Neural progenitor cell (in vitro differentiated cells): ENCODE results near the gene SUN5. TPM values are rescaled to one million over a fixed set of nuclear protein-coding genes. Genes with fewer than 3 reads are reported as not detected.

Experiments
- DNase-seq: peaks from one replicate; pipeline ENCODE4 v3.0.0-alpha.2; 2016; ENCODE audit warnings: low spot score
- H2AFZ ChIP-seq: fragments of 200-600 bp; sonication (generic); replicated peaks from 2 replicates; pipeline ENCODE4 v1.6.1; 2016; ENCODE audit warnings: antibody characterized with exemption
- H3F3A ChIP-seq: fragments of 200-600 bp; sonication (generic); 2 replicates; pipeline ENCODE4 v1.6.1; 2016; ENCODE audit warnings: antibody characterized with exemption, low read depth
- H3K27ac ChIP-seq: fragments of 200-600 bp; sonication (generic); 2 replicates; pipeline ENCODE4 v1.5.1; 2016; ENCODE audit warnings: mild to moderate bottlenecking
- H3K27me3 ChIP-seq: fragments of 200-600 bp; sonication (generic); 2 replicates; pipeline ENCODE4 v1.6.1; 2016; ENCODE audit warnings: mild to moderate bottlenecking, moderate library complexity
- H3K36me3 ChIP-seq: fragments of 200-600 bp; sonication (generic); 2 replicates; pipeline ENCODE4 v1.5.1; 2016
- H3K4me1 ChIP-seq: fragments of 200-600 bp; sonication (generic); 2 replicates; pipeline ENCODE4 v1.6.1; 2016; ENCODE audit warnings: mixed run types
- H3K4me2 ChIP-seq: fragments of 200-600 bp; sonication (generic); 2 replicates; pipeline ENCODE4 v1.6.1; 2016
- H3K4me3 ChIP-seq: fragments of 200-600 bp; sonication (generic); 2 replicates; pipeline ENCODE4 v1.5.1; 2016
- H3K79me2 ChIP-seq: fragments of 200-600 bp; sonication (generic); 2 replicates; pipeline ENCODE4 v1.6.1; 2016; ENCODE audit warnings: low read depth
- H3K9ac ChIP-seq: fragments of 200-600 bp; sonication (generic); 2 replicates; pipeline ENCODE4 v1.6.1; 2016
- H3K9me3 ChIP-seq: fragments of 200-600 bp; sonication (generic); 2 replicates; pipeline ENCODE4 v1.5.1; 2016; ENCODE audit warnings: low read depth
- H4K20me1 ChIP-seq: fragments of 200-600 bp; sonication (generic); 2 replicates; pipeline ENCODE4 v1.6.1; 2016; ENCODE audit warnings: low read depth
- H3K27ac Mint-ChIP-seq: 3 replicates; pipeline ENCODE4 v1.8.0; 2021; ENCODE audit warnings: mixed read lengths
- H3K27me3 Mint-ChIP-seq: 2 replicates; pipeline ENCODE4 v1.8.0; 2022; ENCODE audit warnings: low read depth, mild to moderate bottlenecking, inconsistent platforms, moderate library complexity, mixed read lengths; ENCODE audit not compliant: insufficient read depth
- H3K36me3 Mint-ChIP-seq: 3 replicates; pipeline ENCODE4 v1.8.0; 2021; ENCODE audit warnings: mixed read lengths
- H3K4me1 Mint-ChIP-seq: 3 replicates; pipeline ENCODE4 v1.8.0; 2021; ENCODE audit warnings: mixed read lengths
- H3K4me3 Mint-ChIP-seq: 3 replicates; pipeline ENCODE4 v1.8.0; 2021; ENCODE audit warnings: mild to moderate bottlenecking, moderate library complexity, mixed read lengths
- H3K9me3 Mint-ChIP-seq: 3 replicates; pipeline ENCODE4 v1.8.0; 2020; ENCODE audit warnings: mixed read lengths
- CTCF ChIP-seq: fragments of 200-600 bp; sonication (generic); IDR thresholded peaks from 2 replicates; pipeline ENCODE4 v1.5.1; 2017; ENCODE audit warnings: antibody characterized with exemption, mild to moderate bottlenecking
- EZH2 ChIP-seq: fragments of 200-600 bp; sonication (generic); IDR thresholded peaks from 2 replicates; pipeline ENCODE4 v1.6.1; 2017; ENCODE audit warnings: antibody characterized with exemption, mild to moderate bottlenecking, moderate library complexity
- EZH2phosphoT487 ChIP-seq: fragments of 200-600 bp; sonication (generic); IDR thresholded peaks from 2 replicates; pipeline ENCODE4 v1.6.1; 2017; ENCODE audit warnings: antibody characterized with exemption
- total RNA-seq: library from RNA; depleted of rRNA; stranded (reverse); fragments of >200 nt; gene quantifications from 2 replicates; pipeline ENCODE4 v1.2.3, GENCODE V29; 2015; ENCODE audit warnings: low replicate concordance

Gene SUN5
- total RNA-seq, 1 donor from 2014 or later: not detected

- Histone ChIP-seq H3K27ac (no peak overlapping the region), H3K4me3 (no peak overlapping the region), H4K20me1 (no peaks in the 10 kb centered on the region), H3K79me2 (no peaks in the 10 kb centered on the region), H3K27me3 (peaks cover 24% of the 10 kb centered on the region), H3K4me2 (no peak overlapping the region), H2AFZ (no peak overlapping the region), H3K4me1 (no peaks in the 10 kb centered on the region), H3K36me3 (no peaks in the 10 kb centered on the region), H3F3A (no peaks in the 10 kb centered on the region), H3K9me3 (no peaks in the 10 kb centered on the region), H3K9ac (no peak overlapping the region)
- DNase-seq: no peak
- Mint-ChIP-seq H3K27me3 (peaks cover 7% of the 10 kb centered on the region), H3K4me3 (no peak overlapping the region), H3K27ac (no peak overlapping the region), H3K9me3 (no peaks in the 10 kb centered on the region), H3K36me3 (no peaks in the 10 kb centered on the region), H3K4me1 (no peaks in the 10 kb centered on the region)
- TF ChIP-seq EZH2 (no peak), CTCF (no peak), EZH2phosphoT487 (no peak)
These were observed 22.8 kb upstream of the SUN5 start for GRCh38 chr20:33026779-33027759.

GRCh38 chr20:33026072-33026778 lies 22.0 kb upstream of the SUN5 start:
- no peaks in the 10 kb centered on the region for H3K79me2 ChIP-seq
- Mint-ChIP-seq H3K36me3 (no peaks in the 10 kb centered on the region), H3K27ac (no peak overlapping the region), H3K9me3 (no peaks in the 10 kb centered on the region), H3K4me3 (no peak overlapping the region), H3K4me1 (no peaks in the 10 kb centered on the region), H3K27me3 (peaks cover 7% of the 10 kb centered on the region)
- no peak overlapping the region for H3K27ac ChIP-seq
- no peaks in the 10 kb centered on the region for H3K4me1 ChIP-seq
- no peak overlapping the region for H3K4me2 ChIP-seq
- no peak for DNase-seq
- TF ChIP-seq EZH2phosphoT487 (no peak), EZH2 (no peak), CTCF (no peak)
- H4K20me1 ChIP-seq: no peaks in the 10 kb centered on the region
- H2AFZ ChIP-seq: no peak overlapping the region
- no peaks in the 10 kb centered on the region for H3K9me3 ChIP-seq
- no peak overlapping the region for H3K9ac ChIP-seq
- H3K36me3 ChIP-seq: no peaks in the 10 kb centered on the region
- H3F3A ChIP-seq: no peaks in the 10 kb centered on the region
- no peak overlapping the region for H3K4me3 ChIP-seq
- peaks cover 24% of the 10 kb centered on the region for H3K27me3 ChIP-seq

- Mint-ChIP-seq H3K27ac (no peak overlapping the region), H3K36me3 (no peaks in the 10 kb centered on the region), H3K4me1 (no peaks in the 10 kb centered on the region), H3K9me3 (no peaks in the 10 kb centered on the region), H3K4me3 (no peak overlapping the region), H3K27me3 (peaks cover 8% of the 10 kb centered on the region)
- Histone ChIP-seq H3K4me3 (no peak overlapping the region), H3F3A (no peaks in the 10 kb centered on the region), H3K36me3 (no peaks in the 10 kb centered on the region), H2AFZ (no peak overlapping the region), H4K20me1 (no peaks in the 10 kb centered on the region), H3K79me2 (no peaks in the 10 kb centered on the region), H3K9me3 (no peaks in the 10 kb centered on the region), H3K9ac (no peak overlapping the region), H3K4me1 (no peaks in the 10 kb centered on the region), H3K27me3 (peaks cover 24% of the 10 kb centered on the region), H3K4me2 (no peak overlapping the region), H3K27ac (no peak overlapping the region)
- TF ChIP-seq EZH2 (no peak), EZH2phosphoT487 (no peak), CTCF (no peak)
- no peak for DNase-seq
These were observed 21.2 kb upstream of the SUN5 start for GRCh38 chr20:33025318-33025876.
